ENCODE data around the gene WNT7A.

Gene WNT7A

DNA sequence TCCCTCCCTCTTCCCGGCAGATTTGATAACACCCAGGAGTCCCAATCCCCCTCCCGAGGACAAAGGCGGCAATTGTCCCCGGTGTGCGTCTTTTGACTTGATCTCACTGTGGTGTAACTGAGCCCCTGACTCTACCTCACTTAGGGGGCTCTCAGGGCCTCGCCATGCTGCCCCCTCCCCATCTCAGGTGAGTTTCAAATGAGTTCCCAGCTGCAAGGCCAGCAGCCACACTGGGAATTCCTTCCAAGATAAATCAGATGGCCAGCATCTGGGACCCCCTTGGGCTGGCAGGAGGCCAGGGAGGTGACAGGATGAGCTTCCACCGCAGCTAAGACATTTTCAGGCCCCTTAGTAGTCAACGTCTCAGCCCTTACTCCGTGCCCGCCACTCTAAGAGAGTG, 35.0 kb downstream of the WNT7A start:
- no peak for DNase-seq (ENCODE audit: low read depth)

DNA sequence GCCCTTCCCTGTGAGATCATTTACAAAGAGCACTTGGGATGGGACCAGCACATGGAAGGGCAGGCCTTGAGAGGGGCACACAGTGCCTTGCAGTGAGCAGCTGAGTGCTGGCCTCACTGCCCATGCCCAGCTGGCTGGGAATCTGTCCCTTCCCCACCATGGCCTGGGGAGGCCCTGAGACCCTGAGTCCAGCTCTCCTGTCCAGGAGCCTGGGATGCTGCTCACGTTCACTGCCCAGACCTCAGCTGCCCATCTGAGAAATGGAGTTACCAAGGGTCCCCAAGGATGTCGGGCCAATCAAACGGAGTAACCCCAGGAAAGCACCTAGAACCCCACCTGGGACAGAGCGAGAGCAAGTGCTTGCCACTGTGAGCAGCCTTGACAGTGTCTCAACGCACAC, 35.6 kb downstream of the WNT7A start:
- no peak for DNase-seq (ENCODE audit: low read depth)

DNA sequence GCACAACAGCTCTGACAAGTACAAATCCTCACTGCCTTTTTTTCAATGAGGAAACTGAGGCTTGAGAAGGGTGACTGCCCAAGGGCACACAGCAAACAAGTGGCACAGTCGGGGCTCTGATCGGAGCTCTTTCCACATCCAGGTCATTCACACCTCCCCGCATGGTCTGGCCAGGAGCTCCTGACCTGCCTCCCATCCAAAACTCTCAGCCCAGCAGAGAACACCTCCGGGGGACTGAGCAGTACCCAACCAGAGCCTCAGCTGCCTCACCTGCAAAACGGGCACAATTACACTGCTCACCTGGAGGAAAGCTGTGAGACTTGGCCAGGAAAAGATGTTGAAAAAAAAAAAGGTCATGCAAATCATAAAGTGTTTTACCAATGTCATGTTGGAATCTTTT, 36.5 kb downstream of the WNT7A start:
- DNase-seq (ENCODE audit: low read depth) = no peak

DNA sequence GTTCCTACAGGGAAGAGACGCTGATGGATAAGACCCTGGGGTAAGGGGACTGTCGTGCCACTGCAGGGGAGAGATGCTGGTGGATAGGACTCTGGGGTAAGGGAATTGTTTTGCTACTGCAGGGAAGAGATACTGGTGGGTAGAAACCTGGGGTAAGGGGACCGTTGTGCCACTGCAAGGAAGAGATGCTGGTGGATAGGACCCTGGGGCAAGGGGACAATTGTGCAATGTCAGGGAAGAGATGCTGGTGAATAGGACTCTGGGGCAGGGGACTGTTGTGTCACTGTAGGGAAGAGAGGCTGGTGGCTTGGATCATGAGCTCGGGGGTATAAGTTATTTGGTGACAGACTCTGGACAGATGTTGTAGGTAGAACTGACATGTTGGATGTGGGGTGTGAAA, 37.6 kb downstream of the WNT7A start:
- no peak for DNase-seq (ENCODE audit: low read depth)

DNA sequence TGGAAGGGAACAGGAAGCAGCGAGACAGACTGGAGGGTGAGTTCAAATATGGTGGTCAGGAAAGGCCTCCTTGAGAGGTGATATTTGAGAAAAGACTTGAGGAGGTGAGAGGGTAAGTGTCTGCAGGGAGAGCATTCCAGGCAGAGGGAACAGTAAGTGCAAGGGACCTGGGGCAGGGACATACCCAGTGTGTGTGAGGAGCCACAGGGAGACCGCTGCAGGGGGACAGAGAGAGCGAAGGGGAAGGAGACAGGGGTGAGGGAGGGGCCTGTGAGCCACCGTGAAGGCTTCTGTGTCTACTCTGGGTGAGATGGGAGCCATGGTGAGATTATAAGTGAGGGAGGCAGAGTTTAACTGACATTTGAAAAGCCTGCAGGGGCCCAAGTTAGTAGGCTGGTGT, 38.0 kb downstream of the WNT7A start:
- no peak for DNase-seq (ENCODE audit: low read depth)

DNA sequence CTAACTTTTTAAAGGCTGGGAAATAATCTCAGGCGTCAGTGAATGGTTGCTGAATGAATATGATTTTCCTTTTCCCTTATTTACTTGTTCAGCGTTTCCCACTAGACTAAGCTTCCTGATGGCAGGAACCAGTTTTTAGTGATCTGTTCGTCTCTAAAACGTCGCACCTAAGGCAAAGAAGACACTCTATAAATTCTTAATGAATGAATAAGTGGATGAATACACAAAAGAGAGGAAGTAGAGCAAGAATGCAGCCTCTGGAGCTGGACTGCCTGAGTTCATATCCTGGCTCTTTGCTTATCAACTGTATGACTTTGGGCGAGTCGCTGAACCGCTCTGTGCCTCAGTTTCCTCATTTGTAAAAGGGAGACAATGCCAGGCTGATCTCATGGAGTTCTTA, 38.7 kb downstream of the WNT7A start:
- no peak for DNase-seq (ENCODE audit: low read depth)

DNA sequence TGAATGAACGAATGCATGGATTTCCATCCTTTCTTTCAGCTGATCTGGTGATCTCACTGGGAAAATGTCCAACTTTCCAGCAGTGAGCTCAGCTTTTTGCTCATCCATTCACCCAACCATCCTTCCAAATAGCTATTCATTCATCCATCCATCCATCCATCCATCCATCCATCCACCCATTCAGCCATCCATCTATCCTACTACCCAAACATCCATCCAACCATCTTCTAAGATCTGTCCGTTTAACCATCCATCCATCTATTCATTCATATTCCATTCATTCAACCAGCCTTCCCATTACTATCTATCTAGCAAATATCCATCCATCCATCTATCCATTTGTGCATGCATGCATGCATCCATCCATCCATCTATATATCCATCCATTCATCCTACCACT, 39.4 kb downstream of the WNT7A start:
- DNase-seq (ENCODE audit: low read depth) = no peak

DNA sequence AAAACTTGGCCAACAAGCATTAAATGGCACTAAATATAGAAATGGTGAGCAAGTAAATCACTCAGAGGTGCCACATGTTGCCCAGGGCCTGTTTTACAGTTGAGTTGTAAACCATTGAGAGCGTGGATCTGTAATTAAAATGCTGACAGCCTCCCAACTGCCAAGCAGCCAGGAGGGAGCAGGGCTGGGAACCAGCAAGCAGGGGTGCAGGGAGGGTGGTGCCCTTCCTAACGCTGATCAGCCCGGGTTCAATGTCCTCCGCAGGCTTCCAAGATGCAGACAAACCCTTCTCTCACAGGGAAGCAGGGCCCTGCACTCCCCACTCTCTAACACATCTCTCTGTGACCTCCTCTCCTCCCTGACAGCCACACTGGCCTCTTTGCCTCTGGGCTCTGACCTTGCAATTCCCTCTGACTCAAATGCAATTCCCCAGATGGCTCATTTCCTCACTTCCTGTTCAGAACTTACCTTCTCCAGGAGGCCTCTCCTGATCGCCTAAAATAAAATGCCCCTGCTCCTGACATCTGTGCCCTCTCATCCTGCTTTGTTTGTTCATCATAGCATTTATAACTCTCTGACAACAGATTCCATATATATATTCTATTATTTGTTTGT, 40.0 kb downstream of the WNT7A start:
- DNase-seq (ENCODE audit: low read depth) = no peak

DNA sequence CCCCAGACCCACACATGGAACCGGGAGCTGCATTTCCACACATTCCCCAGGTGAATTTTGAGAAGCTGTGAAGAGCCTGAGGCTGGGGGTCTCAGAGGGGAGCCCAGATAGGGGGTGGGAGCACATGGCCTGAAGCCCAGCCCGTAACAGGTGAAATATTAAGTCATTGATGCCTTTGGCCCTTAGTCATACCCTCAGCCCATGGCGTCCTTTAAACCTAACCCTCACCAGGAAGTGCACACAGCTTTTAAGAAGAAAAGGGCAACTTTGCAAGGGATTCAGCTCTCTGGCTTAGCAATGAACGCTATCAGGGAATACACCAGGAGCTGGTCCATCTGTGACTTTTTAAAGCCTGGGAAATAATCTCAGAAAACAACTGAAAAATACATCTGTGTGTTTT, 40.6 kb downstream of the WNT7A start:
- no peak for DNase-seq (ENCODE audit: low read depth)

DNA sequence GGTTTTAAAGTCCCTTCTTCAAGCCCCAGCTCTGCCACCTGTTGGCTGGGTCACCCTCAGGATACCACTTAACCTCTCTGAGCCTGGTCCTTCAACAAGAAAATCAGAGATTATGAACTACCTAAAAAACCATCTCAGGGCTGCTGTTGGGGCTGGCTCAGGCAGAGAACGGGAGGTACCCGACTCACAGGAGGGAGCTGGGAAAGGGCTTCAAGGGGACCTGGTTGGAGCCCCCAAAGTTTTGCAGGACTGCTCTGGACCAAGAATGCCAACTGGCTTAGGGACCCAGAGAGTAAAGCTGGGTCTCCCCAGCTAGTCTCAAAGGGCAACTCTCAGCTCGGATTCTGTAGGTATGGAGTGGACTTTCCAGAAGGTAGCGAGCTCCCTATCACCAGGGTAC, 41.5 kb downstream of the WNT7A start:
- DNase-seq (ENCODE audit: low read depth) = no peak

DNA sequence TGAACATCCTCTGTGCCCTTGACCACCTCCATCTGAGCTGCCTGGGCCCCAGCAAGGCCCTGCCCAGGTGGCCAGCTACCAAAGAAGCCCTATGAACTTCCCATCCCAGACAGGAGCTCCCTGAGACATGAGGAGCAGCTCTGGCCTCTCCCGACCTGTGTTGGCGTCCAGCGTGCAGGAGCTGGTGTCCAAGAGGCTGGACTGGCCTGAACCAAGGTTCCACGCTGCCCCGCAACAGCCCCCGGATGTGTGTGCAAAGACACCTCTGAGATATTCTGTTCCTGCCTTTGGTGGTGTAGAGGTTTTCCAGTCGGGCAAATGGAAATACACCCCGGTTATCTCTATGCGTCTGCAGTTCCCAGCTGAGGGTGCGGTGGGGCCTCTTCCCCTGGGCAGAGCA, 42.1 kb downstream of the WNT7A start:
- DNase-seq (ENCODE audit: low read depth) = no peak

DNA sequence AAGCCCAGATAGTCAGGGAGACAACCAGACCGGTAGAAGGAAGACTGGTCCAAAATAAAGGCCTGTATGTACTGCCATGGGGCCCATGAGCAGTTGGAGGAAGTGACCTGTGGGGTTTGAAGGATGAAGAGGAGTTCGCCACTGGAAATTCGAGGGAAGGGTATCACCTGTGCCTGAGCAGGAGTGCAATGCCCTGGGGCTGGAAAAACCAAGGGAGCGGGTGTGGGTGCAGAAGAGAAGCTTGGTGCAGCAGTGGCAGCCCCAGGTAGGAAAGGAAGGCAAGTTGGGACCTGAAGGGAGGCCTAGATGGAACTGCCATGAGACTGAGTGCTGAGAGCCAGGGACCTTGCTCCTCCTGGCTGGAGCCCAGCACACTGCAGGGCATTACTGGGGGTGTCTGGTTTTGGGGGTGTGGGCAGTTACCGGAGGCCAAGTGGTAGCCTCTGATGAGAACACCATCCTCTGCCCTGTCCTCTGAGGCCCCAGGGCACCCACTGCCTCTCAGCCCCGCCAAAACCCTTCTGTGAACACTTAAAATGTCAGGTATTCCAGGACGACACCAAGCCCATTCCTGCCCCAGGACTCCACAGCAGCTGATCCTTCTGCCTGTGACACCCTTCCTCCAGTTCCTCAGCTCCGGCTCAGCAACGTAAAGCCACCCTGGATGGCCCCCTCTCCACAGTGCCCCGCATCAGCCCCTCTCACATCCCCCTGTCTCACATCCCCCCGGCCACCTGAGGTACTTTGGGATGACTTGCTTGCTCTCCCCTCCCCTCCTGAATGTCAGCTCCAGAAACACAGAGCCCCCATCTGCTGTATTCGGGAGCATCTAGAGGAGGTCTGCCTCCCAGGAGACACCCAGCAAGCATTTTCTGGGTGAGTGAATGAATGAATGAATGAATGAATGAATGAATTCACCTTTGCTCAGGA, 42.9 kb downstream of the WNT7A start:
- no peak for DNase-seq (ENCODE audit: low read depth)

DNA sequence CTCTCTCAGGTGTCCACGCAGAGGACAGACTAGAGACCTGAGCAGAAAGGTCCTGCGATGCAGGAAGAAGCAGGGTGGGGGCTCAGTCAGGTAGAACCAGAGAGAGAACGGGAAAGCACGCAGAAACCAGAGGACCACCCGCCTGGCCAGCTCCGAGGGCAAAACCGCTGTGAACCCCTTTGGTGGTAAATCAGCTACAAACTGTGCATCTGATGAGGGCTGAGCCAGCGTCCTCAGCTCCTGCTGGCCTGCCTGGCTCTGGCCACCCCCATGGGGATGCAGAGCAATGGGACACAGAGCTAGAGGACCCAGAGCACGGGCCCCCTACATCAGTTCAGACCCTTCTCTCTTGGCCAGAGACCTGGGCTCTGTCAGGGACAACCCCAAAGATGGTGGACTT, 44.6 kb downstream of the WNT7A start:
- no peak for DNase-seq (ENCODE audit: low read depth)

DNA sequence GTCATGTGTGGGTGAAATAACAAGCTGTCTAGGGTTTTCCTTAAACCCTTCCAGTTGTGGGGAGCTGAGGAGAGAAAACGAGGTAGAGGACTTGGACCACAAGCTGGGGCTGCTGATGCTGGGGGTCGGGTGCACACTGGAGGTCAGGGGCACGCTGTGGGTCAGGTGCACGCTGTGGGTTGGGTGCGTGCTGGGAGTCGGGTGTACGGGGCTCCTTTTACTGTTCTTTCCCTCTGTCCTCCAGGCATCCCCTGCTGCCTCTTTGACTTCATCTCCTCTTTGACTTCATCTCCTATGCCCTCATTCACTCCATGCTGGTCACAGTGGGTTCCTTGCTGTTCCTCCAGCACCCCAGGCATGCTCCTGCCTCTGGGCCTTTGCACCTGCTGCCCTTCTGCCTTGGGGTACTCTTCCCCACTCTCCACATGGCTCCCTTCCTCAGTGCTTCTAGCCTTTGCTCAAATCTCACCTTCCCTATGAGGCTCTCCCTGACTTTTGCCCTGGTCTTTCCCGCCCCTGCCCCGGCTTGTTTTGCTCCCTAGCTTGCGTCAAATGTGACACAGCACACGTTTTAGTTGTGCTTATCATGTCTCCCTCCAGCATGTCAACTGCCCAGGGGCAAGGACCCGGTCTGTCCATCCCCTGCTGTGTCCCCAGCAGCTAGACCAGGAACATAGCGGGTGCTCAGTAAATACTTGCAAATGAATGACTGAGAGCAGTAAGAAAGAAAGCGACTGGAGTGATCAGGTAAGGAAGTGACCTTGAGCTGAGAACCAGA, 45.4 kb downstream of the WNT7A start:
- DNase-seq (ENCODE audit: low read depth) = no peak

DNA sequence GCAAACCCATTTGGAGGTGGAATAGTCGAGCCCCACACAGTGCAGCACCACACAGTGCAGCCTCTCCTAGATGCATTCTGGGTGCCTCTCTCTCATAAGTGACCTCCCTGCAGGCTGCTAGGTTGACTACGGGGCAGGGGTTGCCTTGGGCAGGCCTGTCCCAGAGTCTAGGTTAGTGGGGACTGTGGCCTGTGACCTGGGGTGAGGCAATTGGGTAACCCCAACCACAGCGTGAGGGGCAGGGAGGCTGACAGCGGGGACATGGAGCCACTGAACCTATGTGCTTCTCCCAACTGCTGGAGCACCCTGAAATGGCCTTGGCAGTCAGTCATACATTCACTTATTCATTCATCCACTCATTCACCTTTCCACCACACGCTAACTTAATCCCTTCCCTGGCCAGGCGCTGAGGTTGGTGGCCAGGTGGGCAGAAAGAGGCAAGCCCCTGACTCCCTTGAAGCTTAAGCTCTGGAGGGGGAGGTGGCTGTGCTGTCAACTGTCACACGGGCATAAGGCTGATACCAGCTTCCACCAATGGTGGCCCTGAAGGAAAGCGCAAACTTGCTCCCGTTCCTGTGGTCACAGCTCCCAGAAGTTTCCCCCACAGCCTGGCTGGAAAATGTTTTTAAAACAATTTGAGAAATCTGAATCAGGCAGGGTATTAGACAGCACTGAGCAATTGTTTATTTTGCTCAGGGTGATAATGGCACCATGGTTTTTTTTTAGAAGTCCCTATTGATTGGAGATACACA, 46.2 kb downstream of the WNT7A start:
- DNase-seq (ENCODE audit: low read depth) = no peak

DNA sequence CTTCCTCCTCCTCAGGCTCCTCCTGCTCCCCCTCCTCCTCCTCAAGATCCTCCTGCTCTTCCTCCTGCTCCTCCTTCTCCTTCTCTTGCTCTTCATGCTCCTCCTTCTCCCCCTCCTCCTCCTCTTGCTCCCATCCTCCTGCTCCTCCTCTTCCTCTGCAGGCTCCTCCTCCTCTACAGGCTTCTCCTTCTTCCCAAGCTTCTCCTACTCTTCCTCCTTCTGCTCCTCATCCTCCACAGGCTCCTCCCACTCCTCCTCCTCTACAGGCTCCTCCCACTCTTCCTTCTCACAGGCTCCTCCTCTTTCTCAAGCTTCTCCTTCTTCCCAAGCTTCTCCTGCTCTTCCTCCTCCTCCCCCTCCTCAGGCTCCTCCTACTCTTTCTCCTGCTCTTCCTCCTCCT, 47.7 kb downstream of the WNT7A start:
- no peak for DNase-seq (ENCODE audit: low read depth)

DNA sequence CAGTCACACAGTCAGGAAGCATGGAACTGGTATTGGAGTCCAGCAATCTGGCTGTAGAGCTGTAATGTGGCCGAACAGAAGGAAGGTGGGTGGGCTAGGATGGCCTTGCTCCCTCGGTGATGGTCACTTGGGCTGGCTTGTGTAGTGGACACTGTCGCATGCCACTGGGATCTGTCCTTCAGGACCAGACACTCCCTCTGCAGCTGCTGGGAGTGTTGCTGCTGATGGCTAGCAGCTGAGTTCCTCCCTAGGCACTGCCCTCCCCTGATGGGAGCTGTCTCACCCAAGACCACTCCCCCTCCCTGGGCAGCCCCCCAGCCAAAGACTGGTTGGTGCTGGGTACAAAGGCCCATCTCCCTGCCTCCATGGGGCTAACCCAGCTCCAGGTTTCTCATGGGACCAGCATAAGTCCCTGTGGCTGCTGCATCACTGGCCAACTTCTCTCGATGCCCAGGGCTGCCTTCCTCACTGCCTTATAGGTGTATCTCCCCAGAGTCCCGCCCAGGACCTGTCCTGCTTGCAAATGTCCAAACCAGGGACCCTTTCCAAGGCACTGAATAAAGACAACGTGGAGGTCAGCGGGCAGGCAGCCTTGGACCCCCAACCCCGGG, 48.4 kb downstream of the WNT7A start:
- DNase-seq (ENCODE audit: low read depth) = no peak

DNA sequence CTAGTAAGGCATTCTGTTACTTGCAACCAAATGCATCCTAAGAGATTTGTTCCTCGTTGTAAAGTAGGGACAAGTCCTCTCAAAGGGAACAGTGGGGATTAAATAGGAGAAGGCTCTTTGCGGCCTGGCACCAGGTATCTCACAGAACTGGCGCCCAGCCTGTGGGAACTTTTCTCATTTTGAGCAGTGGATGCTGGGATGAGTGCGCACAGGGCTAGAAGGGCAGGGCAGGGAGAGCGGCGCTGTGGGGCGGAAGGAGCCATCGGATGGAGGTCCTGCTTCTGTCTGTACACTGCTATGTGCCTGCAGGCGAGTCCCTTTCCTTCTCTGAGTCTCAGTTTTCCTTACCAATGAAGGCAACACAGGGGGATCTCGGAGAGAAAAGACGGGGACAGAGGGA, 50.6 kb downstream of the WNT7A start:
- DNase-seq (ENCODE audit: low read depth) = no peak

DNA sequence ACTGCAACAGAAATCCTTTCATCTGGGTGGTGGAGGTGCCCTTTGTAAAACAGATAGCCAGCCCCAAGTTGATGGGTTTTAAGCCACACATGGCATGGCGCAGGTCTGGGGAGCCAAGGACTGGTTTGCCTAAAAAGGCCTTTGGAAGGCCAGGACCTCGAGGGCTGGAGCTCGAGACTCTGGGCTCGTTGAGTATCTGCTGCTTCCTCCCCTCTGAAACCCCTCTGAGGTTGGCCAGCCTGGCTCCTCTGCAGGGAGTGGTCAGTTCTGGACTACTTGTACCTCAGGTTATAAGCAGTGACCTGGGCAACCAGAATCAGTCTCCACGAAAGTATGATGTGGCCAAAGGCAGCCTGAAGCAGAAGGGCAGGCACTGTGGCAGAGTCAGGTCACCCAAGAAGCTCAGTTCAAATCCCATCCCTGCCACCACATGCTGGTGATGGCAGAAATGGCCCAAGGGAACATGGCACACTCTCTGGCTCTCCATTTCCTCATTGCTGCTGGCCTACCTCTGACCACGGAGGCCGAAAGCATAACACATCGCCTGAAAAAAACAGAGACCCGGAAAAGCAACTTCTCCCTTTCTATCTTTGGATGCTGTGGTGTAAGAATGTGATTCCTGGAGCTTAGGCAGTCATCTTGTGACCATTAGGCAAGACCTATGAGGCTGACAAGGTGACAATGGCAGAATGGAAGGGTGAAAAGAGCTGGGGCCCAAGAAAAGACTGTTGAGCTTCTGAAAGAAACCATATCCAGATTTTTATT, 51.2 kb downstream of the WNT7A start:
- no peak for DNase-seq (ENCODE audit: low read depth)

DNA sequence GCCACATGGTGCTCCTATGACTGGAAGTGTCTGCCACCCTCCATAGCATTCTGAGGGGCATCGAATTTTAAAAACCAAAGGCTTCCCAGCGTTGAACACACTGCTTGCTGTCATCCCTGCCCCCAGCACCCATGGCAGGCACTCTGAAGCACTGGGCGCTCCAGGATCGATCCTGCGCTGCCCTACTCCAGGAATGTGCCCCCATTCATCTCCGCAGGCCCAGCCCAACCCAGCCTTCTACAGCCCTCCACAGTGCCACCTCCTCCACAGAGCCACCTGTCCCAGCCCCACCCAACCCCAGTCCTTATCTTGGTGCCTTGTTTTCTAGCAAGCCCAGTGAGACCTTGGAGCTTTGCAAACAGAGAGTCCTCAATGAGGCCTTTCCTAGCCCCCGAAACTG, 52.2 kb downstream of the WNT7A start:
- no peak for DNase-seq (ENCODE audit: low read depth)

DNA sequence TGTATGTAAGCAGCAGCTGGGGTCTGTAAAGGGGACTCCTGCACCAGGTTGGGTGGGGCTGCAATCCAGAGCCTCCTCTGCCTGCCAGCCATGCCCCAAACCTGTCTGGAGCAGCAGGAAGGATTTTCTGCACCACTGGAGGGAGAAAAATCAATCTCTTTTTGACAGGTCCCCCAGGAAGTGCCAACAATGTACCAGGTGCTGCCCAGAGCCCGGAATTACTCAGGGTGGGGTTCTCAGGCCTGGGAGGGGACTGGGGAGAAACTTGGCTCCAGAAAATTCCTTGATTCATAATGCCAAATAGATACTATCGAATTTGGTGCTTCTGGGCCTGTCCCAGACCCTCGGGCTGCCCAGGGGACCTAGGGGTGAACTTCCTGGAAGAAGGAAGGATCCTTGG, 52.6 kb downstream of the WNT7A start:
- no peak for DNase-seq (ENCODE audit: low read depth)

Data from activated T-cell treated with anti-CD3 and anti-CD28 coated beads for 48 hours (primary cell).